ENCODE measurements around the gene CYB5B. TPM values are rescaled to one million over a fixed set of nuclear protein-coding genes. Genes with fewer than 3 reads are reported as not detected.
"Not testable (repeated sequence)": the region's sequence is repeated elsewhere in the genome, so short reads cannot be mapped to it uniquely, and the experiment has no call there.

Gene CYB5B
- total RNA-seq, 1 donor from 2014 or later, result 83.7 TPM

DNA sequence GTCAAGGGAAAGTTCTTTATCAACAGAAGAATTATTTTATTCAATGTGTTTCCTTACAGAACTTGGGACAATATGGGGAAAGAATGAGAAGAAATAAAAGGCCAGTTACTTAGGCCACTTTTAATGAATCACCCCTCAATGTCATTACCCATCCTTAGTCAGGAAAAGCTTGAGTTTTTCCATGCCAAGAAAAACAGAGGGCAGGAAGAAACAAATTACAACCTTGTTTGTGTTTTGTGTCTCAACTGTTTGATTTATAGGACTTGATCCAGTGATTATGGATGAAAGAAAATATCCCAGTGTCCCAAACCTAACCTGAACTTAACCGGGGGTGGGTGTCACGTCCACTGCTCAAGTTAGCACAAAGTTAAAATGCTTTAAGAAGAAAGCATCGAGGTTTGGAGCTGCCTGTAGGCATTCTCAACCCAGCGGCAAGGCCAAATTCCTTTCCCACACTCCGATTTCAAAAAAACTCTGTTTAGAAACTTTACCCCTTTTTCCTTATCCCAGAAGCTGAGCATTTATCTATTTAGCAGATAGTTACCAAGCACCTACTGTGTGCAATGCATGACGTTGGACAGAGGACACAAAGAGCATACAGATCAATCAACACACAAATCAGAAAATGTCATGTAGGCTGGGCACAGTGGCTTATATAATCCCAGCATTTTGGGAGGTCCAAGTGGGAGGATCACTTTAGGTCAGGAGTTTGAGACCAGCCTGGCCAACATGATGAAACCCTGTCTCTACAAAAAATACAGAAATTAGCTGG is 14.0 kb upstream of the CYB5B start:
- no peak for ATAC-seq

DNA sequence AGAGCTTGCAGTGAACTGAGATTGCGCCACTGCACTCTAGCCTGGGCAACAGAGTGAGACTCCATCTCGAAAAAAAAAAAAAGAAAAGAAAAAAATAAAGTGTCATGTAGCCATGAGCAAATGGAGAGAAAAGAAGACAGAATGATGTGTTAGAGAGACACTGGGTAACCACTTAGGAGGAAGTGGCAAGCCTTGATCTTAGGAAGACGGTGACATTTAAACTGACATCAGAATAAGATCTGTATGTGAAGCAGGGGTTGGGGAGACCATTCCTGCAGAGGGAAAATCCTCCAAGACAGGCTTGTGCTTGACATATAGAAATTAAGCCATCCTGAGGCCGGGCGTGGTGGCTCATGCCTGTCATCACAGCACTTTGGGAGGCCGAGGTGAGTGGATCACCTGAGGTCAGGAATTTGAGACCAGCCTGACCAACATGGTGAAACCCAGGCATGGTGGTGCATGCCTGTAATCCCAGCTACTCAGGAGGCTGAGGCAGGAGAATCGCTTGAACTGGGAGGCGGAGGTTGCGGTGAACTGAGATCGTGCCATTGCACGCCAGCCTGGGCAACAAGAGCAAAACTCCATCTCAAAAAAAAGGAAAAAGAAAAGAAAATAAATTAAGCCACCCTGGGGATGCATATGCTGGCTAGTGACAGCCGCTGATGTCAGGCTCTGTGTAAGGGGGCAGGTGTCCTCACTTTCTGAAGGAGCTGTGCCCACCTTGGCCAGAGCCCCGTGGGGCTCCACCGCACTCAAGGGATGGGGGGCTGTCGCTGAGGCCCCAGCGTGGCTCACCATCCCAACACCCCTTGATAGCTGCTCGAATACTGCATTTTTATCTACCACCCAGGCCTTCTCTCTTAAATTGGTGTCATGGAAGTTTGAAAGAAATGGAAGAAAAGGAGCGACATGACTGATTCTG is 13.1 kb upstream of the CYB5B start:
- ATAC-seq, result peak; percentile 32

DNA sequence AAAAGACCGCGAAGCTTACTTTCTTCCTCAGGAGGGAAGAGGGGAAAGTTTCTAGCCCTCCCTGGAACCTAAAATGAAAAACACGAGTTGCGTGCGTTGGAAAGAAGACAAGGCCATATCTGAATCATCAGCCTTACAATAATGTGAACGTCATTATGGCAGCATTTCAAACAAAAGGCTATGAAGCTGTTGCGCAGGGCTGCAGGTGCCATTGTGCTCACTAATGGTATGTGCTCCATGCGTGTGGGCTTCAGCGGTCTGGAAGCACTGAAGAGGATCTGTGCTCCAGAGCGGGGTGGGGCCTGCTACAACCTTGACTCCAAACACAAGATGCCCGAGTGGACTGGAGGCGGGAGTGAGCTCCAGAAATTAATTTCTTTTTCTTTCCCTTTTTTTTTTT is 12.1 kb upstream of the CYB5B start:
- ATAC-seq, result peak; percentile 62

DNA sequence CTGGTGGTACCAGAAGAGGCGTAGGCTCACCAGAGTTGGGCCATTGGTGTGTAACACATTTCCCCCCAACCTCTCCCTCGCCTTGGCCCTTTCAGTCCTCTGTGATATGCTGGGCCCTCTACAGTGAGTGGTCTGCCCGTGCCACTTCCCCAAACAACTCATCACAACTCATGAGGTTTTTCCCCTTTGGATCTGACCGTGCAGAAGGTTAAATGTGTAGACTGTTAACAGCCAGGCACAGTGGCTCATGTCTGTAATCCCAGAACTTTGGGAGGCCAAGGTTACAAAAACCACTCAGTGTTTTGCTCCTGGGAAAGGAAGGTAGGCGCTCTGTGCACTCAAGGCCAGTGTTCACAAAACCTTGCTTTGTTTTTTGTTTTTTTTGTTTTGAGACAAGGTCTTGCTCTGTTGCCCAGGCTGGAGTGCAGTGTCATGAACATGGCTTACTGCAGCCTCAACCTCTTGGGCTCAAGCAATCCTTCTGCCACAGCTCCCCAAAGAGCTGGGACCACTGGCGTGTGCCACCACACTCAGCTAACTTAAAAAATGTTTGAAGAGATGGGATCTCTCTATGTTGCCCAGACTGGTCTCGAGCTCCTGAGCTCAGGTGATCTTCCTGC is 11.3 kb upstream of the CYB5B start:
- no peak for ATAC-seq

DNA sequence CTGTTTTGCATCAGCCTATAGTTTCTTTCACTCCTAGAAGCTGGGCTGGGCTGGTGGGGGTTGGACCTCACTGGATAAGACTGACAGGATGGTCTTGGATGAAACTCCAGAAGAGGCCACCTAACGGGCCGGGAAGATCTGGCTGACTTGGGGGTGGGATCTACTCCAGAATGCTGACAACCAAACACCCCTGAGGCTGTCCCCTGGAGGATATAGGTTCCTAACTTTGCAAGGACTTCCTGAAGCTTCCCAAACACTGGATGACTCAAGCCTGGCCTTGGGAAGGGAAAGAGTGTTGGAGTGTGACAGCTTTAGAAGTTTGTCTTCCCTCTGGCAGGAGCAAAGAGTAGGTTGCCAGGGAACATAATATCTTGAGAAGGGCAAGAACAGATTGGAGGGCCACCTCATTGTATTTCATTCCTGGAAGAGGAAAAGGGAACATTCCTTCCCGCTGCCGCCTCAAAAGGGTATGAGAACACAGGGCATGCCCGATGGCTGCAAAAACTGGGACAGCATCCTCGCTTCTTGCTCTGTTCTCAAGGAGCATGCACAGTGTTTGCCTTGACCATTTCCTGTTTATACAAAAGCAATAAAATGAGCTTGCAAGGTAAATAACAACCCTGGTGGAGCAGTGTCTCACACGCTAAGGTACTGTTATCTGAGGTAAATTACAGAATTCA is 6.8 kb upstream of the CYB5B start:
- ATAC-seq, result no peak

DNA sequence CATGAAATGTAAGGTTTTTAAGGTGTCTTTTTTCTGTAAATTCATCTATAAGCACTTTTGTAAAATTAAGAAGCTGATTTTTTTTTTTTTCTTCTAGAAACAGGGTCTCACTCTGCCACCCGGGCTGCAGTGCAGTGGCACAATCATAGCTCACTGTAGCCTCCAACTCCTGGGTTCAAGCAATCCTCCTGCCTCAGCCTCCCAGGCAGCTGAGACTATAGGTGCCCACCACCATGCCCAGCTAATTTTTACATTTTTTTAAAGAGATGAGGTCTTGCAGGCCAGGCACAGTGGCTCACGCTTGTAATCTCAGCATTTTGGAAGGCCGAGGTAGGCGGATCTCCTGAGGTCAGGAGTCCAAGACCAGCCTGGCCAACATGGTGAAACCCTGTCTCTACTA is 4.5 kb upstream of the CYB5B start:
- ATAC-seq, result no peak

DNA sequence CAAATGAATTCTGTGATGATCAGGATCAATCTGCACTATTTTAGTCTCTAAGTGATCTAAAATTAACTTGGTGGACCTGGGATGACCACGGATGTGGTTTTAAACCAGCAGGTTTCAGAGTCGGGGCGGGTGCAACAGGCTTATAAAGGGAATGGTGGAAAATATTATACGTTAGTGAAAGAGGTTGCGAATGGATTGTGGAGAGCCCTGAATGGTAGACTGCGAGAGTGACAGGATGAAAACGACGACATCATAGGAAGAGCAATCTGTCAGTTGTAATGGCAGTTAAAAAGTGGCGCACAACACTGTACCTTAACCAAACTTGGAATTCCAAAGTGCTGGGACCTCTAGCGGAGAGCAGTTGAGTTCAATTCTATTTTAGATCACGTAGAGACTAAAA is 1.2 kb upstream of the CYB5B start:
- ATAC-seq, result no peak

DNA sequence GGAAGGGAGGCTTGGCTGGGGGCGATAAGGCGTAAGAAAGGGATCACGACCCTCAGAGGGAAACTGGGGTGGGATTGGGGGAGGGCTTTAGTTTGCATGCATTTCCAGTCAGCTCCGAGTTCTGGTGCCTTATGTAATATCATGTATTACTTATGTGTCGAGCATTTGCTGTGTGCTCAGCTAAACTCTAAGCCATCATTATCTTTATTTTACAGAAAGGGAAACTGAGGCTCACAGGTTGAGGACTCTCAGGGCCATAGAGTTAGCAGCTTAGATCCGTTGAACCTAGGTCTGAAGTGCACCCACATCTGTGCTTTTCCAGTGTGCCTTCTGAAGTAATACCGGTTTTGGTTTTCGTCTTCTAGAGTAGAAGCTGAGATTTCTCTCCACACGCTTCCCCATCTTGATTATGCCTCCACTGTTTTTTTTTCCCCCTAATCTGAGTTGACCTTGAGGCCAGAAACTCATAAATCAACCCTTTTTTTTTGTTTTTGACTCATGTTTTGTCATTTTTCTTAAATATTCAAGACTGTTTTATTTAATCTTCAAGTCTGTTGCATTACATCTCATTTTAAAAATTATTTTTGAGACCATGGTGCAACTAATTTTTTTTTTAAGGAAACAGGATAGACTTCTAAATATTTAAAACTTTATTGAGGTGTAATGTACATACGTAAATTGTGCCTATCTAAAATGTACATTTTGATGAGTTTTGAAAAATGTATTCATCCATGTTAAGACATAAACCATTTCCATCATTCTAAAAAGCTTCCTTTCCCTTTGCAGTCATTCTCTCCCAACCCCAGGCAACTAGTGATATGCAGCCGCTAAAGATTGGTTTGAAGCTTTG is 741 bp downstream of the CYB5B start:
- peak; percentile 7 for ATAC-seq

DNA sequence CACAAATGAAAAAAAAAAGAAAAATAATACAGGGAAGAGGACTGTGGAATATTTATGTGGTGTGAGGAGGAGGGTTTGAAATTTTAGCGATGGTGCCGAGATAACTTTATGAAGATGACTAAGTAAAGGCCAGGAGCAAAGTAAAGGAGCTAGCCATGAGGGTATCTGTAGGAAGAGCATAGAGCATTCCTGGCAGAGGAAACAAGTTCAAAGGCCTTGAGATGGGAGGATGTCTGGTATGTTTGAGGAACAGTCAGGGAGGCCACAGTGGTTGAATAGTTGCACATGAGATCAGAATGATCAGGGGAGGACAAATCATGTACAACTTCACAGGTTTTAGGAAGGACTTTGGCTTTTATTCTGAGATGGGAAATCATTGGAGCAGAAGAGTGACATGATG is 4.2 kb downstream of the CYB5B start:
- no peak for ATAC-seq

DNA sequence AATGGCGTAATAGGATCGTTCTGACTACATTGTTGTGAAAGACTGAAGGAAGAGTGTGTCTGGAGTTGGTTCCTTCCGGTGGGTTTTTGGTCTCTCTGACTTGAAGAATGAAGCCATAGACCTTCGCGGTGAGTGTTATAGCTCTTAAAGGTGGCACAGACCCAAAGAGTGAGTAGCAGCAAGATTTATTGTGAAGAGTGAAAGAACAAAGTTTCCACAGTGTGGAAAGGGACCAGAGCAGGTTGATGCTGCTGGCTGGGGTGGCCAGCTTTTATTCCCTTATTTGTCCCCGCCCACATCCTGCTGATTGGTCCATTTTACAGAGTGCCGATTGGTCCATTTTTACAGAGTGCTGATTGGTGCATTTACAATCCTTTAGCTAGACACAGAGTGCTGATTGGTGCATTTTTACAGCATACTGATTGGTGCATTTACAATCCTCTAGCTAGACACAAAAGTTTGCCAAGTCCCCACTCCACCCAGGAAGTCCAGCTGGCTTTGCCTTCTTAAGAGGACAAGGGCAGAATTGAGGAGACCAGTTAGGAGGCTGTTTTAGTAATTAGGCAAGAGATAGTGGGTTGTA is 4.7 kb downstream of the CYB5B start:
- not testable (repeated sequence) for ATAC-seq

DNA sequence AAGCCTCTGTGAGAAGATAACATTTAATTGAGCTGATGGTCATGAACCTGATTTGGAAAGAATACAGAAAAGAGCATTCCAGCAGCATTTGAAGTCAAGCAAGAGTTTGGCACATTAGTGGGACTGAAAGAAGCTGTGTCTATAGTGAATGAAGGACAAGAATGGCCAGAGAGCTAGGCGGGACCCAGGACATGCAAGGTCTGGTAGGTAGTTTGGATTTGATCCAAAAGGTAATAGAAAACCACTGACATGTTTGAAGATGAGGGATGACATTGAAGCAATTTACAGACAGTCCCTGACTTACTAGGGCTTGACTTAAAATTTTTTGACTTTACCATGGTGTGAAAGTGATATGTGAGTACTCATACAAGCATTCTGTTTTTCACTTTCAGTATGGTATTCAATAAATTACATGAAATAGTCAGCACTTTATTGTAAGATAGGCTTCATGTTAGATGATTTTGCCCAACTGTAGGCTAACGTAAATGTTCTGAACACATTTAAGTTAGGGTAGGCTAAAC is 7.6 kb downstream of the CYB5B start:
- no peak for ATAC-seq

DNA sequence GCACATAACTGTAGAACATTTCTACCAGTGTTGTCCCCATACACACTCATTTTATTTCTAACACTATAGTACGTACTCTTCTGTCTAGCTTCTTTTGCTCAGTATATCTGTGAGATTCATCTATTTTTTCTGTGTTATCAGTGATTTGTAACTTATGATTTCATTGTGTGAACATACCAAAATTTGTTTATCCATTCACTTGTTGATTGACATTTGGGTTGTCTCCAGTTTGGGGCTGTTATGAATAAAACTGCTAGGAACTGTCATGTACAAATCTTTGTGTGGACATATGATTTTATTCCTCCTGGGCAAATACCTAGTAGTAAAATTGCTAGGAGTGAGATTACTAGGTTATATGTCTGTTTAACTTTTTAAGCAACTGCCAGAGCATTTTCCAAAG is 9.6 kb downstream of the CYB5B start:
- no peak for ATAC-seq

DNA sequence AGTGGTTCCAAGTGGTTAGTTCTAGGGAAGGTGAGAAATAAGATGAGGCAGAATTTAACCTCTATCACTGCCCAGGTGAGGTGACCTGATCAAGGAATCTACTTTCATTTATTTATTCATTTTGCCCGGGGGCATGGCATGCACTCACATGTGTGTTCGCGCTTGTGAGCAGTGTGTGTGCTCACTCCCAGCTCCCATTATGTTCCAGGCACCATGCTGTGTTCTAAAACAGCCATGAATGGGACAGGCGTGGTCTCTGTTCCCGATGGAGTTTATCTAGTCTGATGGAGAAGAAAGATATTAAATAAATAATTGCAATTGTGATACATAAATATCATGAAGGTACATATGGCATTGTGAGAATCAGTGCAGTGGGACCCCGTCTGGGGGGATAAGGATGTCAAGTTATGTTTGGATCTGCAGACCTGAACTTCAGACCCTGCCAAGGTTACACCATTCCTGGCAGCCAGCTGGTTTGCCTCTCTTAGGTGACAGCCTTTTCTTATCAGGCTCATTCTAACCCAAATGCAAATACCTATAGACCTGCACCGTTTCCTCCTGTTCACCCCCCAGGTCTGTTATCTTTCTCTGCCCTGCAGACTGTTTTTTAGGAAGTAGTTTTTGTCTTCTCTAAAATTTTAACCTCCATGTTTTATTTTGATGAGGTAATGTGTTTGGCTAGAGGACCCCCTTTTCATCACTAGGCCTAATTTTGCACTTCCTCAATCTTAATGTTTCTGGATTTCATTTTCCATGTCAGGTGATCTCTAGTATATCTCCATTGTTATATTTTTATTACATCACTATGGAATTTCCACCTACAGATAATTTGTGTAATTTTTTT is 11.8 kb downstream of the CYB5B start:
- ATAC-seq, result no peak

DNA sequence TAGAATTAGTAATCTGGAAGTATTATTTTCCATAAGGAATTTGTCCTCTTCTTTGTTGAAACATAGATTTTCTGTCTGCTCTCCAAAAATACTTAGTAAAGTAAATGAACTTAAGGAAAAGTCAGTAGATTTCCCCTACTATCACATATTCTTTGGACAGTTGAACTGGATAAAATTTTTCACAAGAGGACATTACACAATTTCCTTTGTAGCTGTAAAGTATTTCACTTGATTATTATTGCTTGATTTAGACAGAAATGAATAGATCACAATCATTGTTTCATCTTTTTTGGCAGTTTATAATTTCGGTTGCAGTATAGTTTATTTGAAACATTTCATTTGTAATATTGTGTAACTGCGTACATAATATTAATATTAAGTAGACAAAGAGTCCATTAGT is 12.5 kb downstream of the CYB5B start:
- no peak for ATAC-seq

DNA sequence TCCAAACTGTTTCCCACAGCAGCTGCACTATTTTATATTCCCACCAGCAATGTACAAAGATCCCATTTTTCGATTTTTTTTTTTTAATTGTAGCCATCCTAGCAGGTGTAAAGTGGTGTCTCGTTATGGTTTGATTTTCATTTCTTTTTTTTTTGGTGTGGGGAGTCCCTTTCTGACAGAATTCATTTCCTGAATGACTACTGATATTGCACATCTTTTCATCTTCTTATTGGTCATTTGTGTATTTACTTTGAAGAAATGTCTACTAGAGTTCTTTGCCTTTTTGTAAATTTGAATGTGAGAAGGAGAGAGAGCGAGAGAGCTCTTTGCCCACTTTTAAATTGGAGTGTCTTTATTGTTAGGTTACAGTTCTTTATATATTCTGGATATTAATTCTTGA is 14.0 kb downstream of the CYB5B start:
- ATAC-seq, result no peak

DNA sequence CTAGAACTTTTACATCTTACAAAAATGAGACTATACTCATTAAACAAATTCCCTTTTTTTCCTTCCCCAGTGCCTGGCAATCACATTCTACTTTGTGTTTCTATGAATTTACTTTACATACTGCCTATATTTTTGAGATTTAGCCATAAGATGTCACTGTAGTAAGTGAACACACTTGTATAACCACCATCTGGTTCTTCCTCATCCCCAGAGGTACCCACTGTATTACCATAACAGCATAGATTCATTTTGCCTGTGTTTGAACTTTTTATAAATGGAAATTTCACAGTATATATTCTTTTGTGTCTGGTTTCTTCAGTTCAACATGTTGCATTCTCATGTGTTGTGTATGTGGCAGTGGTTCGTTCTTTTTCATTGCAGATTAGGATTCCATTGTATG is 15.8 kb downstream of the CYB5B start:
- ATAC-seq, result no peak

DNA sequence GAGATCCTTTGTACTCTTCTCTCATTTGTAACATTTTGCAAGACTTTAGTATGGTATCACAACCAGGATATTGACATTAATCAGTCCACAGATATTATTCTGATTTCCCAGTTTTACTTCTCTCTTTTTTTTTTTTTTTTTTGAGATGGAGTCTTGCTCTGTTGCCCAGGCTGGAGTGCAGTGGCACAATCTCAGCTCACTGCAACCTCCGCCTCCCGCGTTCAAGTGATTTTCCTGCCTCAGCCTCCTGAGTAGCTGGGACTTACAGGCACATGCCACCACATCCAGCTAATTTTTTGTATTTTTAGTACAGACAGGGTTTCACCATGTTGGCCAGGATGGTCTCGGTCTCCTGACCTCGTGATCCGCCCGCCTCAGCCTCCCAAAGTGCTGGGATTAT is 16.6 kb downstream of the CYB5B start:
- not testable (repeated sequence) for ATAC-seq

DNA sequence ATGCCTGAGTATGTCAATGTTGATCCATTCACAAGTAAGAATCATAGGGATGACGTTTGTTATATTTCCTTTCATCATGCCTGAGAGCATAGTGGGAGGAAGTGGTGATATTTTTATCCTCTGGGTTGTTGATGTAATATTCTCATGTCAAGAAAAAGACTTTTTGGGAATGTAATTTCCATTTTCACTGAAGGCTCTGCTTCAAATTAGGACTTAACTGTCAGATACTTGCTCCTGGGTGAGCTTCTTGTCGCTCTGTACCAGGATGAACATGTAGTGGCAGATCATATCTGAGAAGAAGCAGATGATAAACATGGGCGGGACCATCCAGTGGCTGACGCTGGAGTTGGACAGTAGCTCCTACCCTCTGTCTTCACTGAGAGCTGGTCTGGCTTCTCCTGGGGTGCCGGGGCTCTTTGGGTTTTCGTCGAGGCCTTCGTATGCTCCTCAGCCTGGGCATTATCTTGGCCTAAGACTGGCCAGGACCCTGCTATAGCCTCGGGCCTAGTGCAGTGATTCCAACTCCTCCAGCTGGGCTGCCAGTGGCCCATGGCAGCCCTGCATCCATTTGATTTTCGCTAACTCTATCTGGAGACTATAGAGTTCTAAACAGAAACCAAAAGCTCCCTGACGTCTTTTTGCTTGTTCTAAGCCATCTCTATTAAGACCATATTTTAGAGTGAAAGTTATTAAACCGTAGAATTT is 19.7 kb downstream of the CYB5B start:
- ATAC-seq, result peak; percentile 75

DNA sequence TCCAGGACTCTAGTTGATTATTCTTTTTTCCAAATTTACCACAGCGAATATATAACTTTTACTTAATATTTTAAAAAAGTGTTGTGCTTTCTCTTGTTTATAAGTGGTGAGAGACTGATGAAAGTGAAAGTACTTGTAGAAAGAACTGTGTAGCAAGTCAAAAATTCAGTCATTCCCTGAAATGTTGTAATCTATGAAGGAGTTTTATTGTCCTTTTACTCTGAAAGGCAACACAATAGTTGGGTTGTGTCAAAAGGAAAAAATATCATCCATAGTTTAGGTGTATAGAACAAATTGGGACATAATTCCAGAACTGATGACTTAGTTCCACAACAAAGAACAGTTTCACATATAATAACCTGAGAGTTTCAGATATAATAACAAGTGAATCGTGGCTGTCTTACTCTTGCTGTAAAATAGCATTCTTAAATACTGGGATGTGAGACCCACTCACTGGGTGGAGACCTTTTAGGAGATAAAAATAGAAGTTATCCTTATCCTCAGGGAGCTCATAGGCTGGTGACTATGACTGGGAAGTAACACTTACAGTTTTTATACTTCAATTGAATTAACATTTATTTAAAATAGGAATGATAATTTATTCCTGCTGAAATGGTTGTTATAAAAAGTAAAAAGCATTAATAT is 20.6 kb downstream of the CYB5B start:
- no peak for ATAC-seq

Measured in esophagus mucosa (tissue), 1 donor.